Chondrocyte (in vitro differentiated cells): ENCODE results near the gene ZNF524. TPM values are rescaled to one million over a fixed set of nuclear protein-coding genes. Genes with fewer than 3 reads are reported as not detected.

ENCODE experiments used
- DNase-seq: peaks from one replicate; pipeline ENCODE4 v3.0.0; 2021; ENCODE audit warnings: mixed read lengths, low spot score
- H3K27ac Mint-ChIP-seq: one replicate; pipeline ENCODE4 v1.8.0; 2021; ENCODE audit warnings: mild to moderate bottlenecking, moderate library complexity, mixed read lengths; ENCODE audit not compliant: unreplicated experiment
- H3K27me3 Mint-ChIP-seq: 2 replicates; pipeline ENCODE4 v1.8.0; 2021; ENCODE audit warnings: low read depth, mixed read lengths
- H3K36me3 Mint-ChIP-seq: 2 replicates; pipeline ENCODE4 v1.8.0; 2021; ENCODE audit warnings: low read depth, mixed read lengths
- H3K4me1 Mint-ChIP-seq: 2 replicates; pipeline ENCODE4 v1.8.0; 2021; ENCODE audit warnings: low read depth, mild to moderate bottlenecking, mixed read lengths
- H3K4me3 Mint-ChIP-seq: one replicate; pipeline ENCODE4 v1.8.0; 2021; ENCODE audit warnings: mild to moderate bottlenecking, moderate library complexity, mixed read lengths; ENCODE audit not compliant: unreplicated experiment
- H3K9me3 Mint-ChIP-seq: 2 replicates; pipeline ENCODE4 v1.8.0; 2021; ENCODE audit warnings: low read depth, mixed read lengths
- CTCF ChIP-seq: fragments of 200-600 bp; sonication (generic); IDR thresholded peaks from 2 replicates; pipeline ENCODE4 v1.5.0; 2021; ENCODE audit warnings: antibody characterized with exemption, mild to moderate bottlenecking, moderate library complexity
- total RNA-seq: library from RNA; stranded (reverse); gene quantifications from 3 replicates; pipeline ENCODE4 v1.2.1, GENCODE V29; 2021

ZNF524 gene
- total RNA-seq, 1 donor from 2014 or later, result 11.0 TPM

GRCh38 chr19:55619286-55619685 lies 19.2 kb downstream of the ZNF524 start:
- DNase-seq, result no peak
- peaks cover 11% of the 10 kb centered on the region for H3K4me1 Mint-ChIP-seq
- H3K9me3 Mint-ChIP-seq, result no peaks in the 10 kb centered on the region
- peaks cover 11% of the 10 kb centered on the region for H3K36me3 Mint-ChIP-seq
- H3K27me3 Mint-ChIP-seq, result no peaks in the 10 kb centered on the region
- no peak for TF ChIP-seq CTCF
- no peak overlapping the region for H3K27ac Mint-ChIP-seq
- no peak overlapping the region for H3K4me3 Mint-ChIP-seq

- no peak overlapping the region for H3K4me3 Mint-ChIP-seq
- no peak overlapping the region for H3K27ac Mint-ChIP-seq
- peaks cover 11% of the 10 kb centered on the region for H3K36me3 Mint-ChIP-seq
- DNase-seq, result no peak
- no peaks in the 10 kb centered on the region for H3K9me3 Mint-ChIP-seq
- no peaks in the 10 kb centered on the region for H3K27me3 Mint-ChIP-seq
- no peak for TF ChIP-seq CTCF
- peaks cover 18% of the 10 kb centered on the region for H3K4me1 Mint-ChIP-seq
These were observed 20.5 kb downstream of the ZNF524 start for GRCh38 chr19:55620410-55621204.

- Mint-ChIP-seq H3K4me3 (no peak overlapping the region), H3K9me3 (no peaks in the 10 kb centered on the region), H3K4me1 (peaks cover 18% of the 10 kb centered on the region), H3K27ac (no peak overlapping the region), H3K27me3 (no peaks in the 10 kb centered on the region), H3K36me3 (peaks cover 11% of the 10 kb centered on the region)
- no peak for TF ChIP-seq CTCF
- DNase-seq, result no peak
These were observed 21.2 kb downstream of the ZNF524 start for GRCh38 chr19:55621205-55621672.

GRCh38 chr19:55621673-55622231 lies 21.7 kb downstream of the ZNF524 start:
- Mint-ChIP-seq H3K4me3 (no peak overlapping the region), H3K4me1 (peaks cover 18% of the 10 kb centered on the region), H3K36me3 (peaks cover 10% of the 10 kb centered on the region), H3K27ac (no peak overlapping the region), H3K27me3 (no peaks in the 10 kb centered on the region), H3K9me3 (no peaks in the 10 kb centered on the region)
- no peak for DNase-seq
- TF ChIP-seq CTCF, result no peak

GRCh38 chr19:55622242-55622969 lies 22.3 kb downstream of the ZNF524 start:
- H3K27ac Mint-ChIP-seq, result no peak overlapping the region
- H3K4me3 Mint-ChIP-seq, result no peak overlapping the region
- no peaks in the 10 kb centered on the region for H3K27me3 Mint-ChIP-seq
- no peak for TF ChIP-seq CTCF
- H3K9me3 Mint-ChIP-seq, result no peaks in the 10 kb centered on the region
- no peak for DNase-seq
- peaks cover 18% of the 10 kb centered on the region for H3K4me1 Mint-ChIP-seq
- H3K36me3 Mint-ChIP-seq, result peaks cover 6% of the 10 kb centered on the region
